ENCODE measurements around the gene ATF6.

- TF ChIP-seq CTCF (IDR thresholded peaks at IDR 0.05) (no peak), MAX (CRISPR knock-in tag; IDR thresholded peaks at IDR 0.05) (no peak), CREM (CRISPR knock-in tag; IDR thresholded peaks at IDR 0.05) (no peak)
Observed at GRCh38 chr1:161872506-161872905, 106.4 kb downstream of the ATF6 start.

Data from WTC11 (cell line).